ENCODE results near the gene PROZ.

DNA sequence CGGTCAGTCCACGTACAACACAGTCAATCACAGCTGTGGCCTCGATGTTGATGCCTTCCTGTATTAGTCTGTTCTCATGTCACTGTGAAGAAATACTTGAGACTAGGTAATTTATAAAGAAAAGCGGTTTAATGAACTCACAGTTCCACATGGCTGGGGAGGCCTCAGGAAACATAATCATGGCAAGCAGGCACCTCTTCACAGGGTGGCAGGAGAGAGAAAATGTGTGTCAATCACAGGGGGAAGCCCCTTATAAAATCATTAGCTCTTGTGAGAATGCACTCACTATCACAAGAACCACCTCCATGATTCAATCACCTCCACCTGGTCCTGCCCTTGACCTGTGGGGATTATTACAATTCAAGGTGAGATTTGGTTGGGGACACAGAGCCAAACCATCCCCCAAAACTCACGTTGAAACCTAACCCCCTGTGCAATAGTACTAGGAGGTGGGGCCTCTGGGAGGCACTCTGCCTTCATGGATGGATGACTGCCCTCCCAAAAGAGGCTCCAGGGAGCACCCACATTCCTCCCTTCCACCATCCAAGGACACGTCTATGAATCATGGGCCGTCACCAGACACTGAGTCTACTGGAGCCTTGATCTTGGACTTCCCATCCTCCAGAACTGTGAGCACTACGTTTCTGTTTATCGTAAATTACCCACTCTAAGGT lies 2.3 kb upstream of the PROZ start:
- TF ChIP-seq, protein P1, sequence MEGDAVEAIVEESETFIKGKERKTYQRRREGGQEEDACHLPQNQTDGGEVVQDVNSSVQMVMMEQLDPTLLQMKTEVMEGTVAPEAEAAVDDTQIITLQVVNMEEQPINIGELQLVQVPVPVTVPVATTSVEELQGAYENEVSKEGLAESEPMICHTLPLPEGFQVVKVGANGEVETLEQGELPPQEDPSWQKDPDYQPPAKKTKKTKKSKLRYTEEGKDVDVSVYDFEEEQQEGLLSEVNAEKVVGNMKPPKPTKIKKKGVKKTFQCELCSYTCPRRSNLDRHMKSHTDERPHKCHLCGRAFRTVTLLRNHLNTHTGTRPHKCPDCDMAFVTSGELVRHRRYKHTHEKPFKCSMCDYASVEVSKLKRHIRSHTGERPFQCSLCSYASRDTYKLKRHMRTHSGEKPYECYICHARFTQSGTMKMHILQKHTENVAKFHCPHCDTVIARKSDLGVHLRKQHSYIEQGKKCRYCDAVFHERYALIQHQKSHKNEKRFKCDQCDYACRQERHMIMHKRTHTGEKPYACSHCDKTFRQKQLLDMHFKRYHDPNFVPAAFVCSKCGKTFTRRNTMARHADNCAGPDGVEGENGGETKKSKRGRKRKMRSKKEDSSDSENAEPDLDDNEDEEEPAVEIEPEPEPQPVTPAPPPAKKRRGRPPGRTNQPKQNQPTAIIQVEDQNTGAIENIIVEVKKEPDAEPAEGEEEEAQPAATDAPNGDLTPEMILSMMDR (conservative IDR thresholded peaks at IDR 0.05 in 1 of 2, IDR thresholded peaks at IDR 0.05 in 1 of 2; ENCODE audit: extremely low read depth in 1 of 2, insufficient read depth in 1 of 2, low read depth in 1 of 2, low read length in 2 of 2) = no peak
- no peak for TF ChIP-seq EZH2 (IDR thresholded peaks at IDR 0.05; ENCODE audit: borderline replicate concordance, low read length)

Measured in mammary epithelial cell (primary cell).